ENCODE measurements around the gene DSE.

The DSE gene

DNA sequence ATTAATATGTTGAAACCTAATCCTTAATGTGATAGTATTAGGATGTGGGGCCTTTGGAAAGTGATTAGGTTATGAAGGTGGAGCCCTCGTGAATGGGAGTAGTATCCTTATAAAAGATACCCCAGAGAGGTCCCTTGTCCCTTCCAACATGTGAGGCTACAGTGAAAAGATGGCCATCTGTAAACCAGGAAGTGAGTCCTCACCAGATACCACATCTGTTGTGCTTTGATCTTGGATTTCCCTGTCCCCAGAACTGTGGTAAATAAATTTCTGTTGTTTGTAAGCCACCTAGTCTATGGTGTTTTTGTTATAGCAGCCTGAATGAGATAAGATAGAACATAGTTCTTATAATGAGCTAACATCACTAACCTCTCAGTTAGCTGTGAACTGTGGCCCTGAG, 73.8 kb downstream of the DSE start:
- DNase-seq (ENCODE audit: low spot score) (no peak), FAIRE-seq (no peak)

DNA sequence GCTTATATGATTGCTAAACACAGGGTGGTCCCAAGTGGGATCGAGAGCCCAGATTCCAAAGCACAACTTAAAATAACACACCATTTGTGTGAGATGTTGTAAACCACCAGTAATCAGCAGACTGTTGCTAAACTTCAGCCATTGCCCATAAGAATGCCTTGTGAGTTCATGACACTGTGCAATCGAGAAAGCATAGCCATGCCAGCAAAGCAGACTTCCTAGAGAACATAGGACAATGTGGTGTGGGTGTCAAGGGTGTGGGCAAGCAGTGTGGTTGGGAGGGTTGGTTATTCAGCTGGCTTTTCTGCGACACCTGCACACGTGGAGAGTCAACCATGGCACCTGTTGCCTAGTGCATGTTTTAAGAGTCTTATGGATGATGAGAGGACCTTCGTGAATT, 74.4 kb downstream of the DSE start:
- no peak for FAIRE-seq
- DNase-seq (ENCODE audit: low spot score), result no peak

DNA sequence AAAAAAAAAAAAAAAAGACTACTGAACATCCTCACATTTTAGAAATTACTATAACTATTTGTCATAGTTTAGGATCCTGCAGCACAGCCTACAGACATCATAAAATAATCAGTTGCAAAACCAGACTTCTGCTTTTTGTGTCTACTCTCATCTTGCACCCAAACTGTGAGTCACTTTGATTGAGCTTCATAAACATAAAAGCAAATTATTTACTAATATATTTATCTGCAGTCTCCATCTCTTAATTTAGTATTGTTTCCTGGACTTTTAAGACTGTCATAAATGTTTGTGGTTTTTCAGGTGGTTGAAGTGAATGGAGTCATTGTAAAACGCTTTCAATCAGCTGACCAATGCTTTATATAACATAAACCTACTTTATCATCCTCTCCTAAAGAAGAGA, 75.7 kb downstream of the DSE start:
- peak; percentile 63 for FAIRE-seq
- DNase-seq (ENCODE audit: low spot score), result peak; percentile 27

DNA sequence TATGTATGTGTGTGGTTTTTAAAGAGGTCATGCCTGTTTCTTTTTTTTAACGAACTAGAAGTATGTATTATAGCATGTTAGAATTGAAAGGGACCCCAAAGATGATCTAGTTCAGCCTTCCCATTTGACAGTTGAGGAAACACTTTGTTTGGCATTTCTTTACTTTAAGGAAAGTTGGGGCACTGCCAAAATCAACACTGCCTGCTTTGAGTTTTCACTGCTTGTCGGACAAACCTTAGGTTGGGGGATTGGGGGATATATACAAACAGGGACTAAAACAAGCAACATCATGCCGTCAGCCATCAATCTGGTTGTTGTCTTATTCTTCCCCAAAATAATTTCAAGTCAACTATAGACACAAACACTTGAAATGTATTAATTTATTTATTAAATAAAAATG, 76.3 kb downstream of the DSE start:
- no peak for FAIRE-seq

DNA sequence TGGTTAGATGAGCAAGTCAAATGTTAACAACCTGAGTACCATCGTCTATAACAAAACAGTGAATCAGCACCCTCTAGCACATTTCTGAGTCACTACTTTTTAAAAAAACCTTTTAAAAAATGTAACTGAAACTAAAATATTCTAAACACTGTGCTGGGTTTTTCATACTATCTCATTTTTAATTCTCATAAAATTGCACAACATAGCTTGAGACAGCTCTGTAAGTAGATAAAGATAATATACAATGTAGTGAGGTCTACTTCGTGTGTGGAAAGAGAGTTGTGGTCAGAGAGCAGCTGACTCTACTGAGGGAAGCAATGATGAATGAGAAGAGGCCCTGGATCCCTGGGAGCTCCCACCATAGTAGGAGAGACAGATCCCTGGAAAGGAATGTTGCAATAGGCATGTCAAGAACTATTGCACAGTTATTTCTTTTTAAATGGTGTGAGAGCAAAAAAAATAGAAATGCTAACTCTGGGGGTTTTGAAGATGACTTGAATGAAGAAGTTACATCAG, 76.8 kb downstream of the DSE start:
- DNase-seq (ENCODE audit: low spot score), result peak; percentile 51
- FAIRE-seq, result peak; percentile 79

More for the DNA sequence above, 76.3 kb downstream of the DSE start:
- no peak for DNase-seq (ENCODE audit: low spot score)

DNA sequence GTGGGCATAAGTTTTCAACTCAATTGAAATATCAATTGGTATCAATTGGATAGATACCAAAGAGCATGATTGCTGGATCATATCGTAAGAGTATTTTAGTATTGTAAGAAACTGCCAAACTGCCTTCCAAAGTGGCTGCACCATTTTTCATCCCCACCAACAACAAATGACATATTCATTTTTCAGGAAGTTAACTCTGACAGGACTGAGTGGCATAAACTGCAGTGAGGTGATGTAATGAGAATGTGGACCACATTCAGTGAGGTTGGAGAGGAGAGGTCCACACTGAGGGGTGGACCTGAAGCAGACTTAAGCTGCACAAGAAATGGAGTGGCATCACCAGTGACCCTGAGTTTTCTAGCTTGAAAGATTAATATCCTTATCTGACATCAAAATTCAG, 78.8 kb downstream of the DSE start:
- no peak for FAIRE-seq

DNA sequence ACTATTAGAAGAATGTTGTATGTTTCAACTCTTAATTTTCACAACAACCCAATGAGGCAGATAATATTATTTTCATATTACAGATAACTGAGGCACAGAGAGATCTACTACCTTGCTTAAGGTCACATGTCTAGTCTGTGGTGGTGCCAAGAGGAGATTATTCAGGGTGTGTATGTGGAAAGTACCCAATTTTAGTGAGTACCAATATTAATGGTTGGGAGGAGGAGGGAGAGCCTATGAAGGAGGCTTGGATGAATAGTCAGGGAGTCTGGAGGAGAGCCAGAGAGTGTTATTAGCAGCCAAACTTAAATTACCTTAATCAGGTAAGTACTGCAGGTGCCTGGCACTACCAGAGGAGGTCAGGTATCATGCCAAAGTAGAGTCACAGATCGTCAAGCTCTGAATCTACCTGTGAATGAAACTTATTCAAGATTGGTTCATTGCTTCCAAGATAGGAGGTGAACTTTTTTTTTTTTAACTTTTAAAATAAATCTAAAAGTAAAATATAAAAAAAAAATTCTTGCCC, 79.5 kb downstream of the DSE start:
- no peak for FAIRE-seq
- no peak for DNase-seq (ENCODE audit: low spot score)

More for the DNA sequence above, 78.8 kb downstream of the DSE start:
- no peak for DNase-seq (ENCODE audit: low spot score)

DNA sequence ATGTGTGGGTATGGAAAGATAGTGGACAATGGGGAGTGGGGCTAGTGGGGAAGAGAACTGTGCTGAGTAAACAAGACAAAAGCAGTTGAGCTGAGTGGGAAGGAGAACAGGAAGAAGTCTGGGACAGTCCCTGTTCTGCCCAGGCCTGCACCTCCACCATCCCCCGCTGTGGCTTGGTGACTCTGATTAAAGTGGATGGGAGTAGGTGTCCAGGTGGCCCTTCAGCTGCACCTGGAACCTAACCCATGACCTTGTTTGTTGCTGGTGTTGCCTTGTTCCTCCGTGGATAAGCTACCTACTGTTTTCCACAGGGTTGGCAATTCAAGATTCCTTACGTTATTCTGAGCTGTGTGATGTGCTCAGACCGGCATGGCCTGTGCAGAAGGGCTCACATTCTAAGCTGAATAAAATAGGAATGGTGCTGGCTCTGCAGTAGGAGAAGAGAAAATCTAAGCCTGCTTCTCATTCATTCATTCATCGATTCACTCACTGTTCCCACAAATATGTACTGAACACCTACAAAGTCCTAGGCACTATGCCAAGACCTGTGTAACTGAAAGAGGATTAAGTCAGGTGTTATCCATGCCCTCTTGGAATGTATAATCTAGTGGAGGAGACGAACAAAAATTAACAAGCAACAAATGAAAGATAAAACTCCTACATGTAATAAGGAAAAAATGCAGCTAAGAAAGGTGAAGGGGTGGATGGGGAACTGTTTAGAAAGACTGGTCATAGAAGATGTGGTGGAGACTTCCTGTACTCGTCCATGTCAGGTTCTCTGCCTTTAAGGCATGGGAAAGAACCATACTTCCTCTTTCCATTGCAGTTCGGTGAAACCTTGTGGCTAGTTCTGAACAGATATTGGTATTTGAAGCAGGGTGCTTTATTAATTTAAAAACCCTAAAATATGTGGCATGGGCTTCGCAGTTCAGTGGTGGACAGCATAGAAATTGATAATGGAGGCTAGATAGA, 80.3 kb downstream of the DSE start:
- FAIRE-seq (no peak), DNase-seq (ENCODE audit: low spot score) (no peak)

DNA sequence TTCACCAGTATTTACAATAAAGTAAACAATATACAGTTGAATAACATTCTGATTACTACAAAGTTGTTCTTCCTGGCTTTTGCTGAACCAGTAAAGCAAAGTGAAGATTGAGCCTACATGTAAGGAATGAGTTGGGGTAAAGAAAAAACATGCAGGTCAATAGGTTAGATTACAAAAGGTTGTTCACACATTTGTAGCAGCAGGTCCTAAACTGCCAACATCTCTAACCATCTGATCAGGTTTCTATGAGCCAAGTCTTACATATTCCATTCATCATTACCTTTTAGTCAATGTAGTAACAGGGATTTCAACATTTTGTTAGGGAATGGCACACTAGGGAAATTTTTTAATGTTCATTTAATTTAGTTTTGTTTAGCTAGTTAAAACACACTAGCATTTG, 81.2 kb downstream of the DSE start:
- no peak for DNase-seq (ENCODE audit: low spot score)

DNA sequence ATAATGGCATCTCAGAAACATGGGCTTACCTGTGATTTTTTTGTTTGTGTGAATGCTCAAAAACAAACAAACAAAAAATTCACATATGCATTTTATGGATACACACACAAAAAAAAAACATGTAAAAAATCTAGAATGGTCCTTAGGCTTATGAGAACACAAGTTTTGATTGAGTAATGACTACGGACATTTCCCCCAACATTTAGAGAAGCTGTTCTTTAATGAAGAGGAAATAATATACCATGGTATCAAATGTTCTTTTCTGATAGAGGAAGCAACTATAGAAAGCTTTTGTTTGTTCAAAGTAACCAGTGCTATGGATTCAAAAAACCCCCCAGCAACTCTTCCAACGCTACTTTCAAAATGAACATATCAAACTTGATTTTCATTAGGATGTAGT, 81.8 kb downstream of the DSE start:
- FAIRE-seq (no peak), DNase-seq (ENCODE audit: low spot score) (no peak)

More for the DNA sequence above, 81.2 kb downstream of the DSE start:
- FAIRE-seq, result no peak

DNA sequence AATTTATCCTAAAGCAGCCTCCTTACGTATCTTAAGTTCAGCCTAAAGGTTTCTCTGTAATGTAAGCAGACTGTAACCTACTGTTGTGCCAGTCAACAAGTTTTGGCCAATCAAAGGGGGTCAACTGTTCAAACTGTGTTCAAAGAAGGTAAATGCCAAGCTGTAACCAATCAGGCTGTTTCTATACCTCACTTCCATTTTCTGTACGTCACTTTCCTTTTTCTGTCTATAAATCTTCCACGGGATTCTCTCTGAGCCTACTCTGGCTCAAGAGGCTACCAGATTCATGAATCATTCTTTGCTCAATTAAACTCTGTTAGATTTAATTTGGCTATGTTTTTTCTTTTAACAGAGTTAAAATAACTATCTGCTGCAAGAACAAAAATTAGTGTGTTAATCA, 85.4 kb downstream of the DSE start:
- DNase-seq (ENCODE audit: low spot score) (no peak), FAIRE-seq (no peak)

DNA sequence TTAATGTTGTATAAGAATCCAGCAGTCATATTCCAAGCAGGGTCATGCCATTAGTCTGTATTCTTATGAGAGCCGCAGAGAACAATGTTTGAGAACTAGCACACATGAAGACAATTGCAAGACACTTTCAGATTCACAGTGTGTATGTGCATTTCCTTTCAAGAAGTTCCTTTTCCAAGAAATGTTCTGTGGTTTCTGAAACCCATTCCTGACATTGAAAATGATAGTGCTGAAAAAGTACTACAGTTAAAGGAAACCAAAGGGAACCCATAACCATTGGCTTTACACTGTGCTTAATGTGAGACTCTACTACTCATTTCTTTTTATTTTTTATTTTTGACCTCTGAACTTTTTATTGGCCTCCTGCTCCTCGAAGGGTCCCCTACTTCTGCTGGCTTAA, 86.2 kb downstream of the DSE start:
- DNase-seq (ENCODE audit: low spot score) (no peak), FAIRE-seq (no peak)

DNA sequence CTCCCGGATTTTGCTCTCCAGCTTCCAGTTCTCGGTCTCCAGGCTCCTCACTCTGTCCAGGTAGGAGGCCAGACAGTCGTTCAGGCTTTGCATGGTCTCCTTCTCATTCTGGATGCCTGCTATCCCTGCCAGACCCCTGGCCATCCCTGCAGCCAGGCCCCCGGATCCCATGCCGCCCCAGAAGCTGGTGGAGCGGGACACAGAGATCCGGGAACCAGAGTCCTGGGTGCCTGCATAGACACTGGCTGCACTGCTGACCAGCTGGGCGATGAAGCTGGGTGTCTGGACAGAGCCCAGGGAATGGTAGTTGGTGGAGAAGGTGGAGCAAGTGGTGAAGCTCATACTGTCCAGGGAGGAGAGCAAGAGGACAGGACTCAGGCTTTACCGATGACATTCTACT, 87.5 kb downstream of the DSE start:
- DNase-seq (ENCODE audit: low spot score) (no peak), FAIRE-seq (no peak)

DNA sequence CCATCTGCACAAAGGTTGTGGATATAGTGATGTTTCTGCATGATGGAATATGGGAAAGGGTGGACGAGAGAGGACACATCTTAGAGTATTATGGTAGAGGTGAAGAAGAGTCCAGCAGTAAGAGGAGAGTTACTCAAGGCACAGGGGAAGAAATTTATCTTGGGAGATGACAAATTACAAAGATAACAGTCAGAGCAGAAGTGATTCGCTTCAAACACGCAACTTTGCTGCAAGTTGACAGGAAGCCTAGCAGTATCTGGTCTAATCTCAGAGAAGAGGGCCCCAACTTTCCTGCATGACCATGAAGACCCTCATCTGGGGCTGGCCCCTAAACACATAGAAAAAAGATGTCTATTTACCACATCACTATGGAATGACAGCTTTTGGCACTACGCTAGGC, 89.2 kb downstream of the DSE start:
- DNase-seq (ENCODE audit: low spot score), result no peak
- no peak for FAIRE-seq

DNA sequence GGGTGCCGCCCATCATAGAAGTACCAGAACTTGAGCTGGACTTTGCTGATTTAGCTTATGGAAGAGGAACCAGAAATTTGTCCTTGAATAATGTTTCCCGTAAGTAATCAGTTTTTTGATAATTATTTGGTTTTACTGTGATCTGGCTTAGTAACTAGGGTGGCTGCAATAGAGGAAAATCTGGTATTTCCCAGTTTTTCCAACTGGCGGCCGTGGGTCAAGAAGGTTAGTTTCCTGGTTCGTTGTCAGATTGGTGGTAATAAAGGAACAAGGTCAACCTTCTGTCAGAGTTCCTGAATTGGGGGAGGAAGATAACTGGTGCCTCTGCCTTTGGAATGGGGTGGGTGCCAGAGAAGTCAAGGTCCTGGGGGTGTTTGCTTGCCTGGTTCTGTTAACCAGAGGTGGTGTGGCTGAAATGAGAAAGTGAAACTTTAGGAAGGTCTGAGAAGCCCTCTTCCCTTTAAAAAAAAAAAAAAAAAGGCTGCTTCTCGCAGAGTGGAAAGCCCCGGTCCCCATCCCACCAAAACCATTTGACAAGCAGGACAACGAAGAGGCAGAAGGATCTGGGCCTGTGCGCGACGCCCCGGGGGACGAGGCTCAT, 90.7 kb downstream of the DSE start, which contains the start of gene CALHM6:
CALHM6 (plus strand) TSS at position 45 of the 601 bp plus-strand sequence; CDS start at position 600, 555 bp downstream.
- FAIRE-seq, result no peak
- DNase-seq (ENCODE audit: low spot score), result no peak

DNA sequence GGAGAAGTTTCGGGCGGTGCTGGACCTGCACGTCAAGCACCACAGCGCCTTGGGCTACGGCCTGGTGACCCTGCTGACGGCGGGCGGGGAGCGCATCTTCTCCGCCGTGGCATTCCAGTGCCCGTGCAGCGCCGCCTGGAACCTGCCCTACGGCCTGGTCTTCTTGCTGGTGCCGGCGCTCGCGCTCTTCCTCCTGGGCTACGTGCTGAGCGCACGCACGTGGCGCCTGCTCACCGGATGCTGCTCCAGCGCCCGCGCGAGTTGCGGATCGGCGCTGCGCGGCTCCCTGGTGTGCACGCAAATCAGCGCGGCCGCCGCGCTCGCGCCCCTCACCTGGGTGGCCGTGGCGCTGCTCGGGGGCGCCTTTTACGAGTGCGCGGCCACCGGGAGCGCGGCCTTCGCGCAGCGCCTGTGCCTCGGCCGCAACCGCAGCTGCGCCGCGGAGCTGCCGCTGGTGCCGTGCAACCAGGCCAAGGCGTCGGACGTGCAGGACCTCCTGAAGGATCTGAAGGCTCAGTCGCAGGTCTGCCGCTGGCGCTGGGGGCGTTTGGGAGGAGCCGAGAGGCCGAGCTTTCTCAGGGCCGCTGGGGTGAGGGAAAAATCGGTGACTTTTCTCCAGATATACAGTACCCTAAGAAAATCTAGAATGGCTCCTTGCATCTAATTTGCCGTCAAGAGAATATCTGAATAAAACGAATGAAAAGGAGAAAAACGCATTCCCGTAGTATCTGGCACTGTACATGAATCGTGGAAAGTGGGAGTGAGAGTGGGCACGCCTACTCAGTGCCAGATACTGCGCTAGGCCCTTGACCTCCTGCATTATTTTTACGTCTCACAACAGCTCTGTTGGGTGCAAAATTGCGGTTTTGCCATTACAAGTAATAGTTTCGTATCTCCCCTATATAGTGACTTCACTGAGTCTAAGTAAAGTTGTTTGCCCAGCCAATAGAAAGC, 91.5 kb downstream of the DSE start:
- FAIRE-seq (no peak), DNase-seq (ENCODE audit: low spot score) (no peak)

DNA sequence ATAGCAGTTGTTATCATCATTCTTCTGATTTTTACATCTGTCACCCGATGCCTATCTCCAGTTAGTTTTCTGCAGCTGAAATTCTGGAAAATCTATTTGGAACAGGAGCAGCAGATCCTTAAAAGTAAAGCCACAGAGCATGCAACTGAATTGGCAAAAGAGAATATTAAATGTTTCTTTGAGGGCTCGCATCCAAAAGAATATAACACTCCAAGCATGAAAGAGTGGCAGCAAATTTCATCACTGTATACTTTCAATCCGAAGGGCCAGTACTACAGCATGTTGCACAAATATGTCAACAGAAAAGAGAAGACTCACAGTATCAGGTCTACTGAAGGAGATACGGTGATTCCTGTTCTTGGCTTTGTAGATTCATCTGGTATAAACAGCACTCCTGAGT, 92.6 kb downstream of the DSE start:
- FAIRE-seq (no peak), DNase-seq (ENCODE audit: low spot score) (no peak)

DNA sequence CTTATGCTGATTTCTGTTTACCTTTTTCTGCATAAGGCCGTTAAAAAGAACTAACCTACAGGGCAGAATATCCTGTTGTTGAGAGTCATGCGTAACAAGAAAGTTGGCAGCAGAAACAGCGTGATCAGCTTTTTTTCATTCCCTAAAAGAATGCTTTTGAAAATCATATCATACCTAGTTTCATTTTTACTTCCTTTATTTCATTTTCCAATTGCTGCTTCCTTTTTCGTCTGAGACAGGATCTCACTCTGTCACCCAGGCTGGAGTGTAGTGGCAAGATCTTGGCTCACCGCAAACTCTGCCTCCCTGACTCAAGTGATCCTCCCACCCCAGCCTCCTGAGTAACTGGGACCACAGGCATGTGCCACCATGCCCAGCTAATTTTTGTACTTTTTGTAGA, 94.5 kb downstream of the DSE start:
- FAIRE-seq, result no peak
- no peak for DNase-seq (ENCODE audit: low spot score)

DNA sequence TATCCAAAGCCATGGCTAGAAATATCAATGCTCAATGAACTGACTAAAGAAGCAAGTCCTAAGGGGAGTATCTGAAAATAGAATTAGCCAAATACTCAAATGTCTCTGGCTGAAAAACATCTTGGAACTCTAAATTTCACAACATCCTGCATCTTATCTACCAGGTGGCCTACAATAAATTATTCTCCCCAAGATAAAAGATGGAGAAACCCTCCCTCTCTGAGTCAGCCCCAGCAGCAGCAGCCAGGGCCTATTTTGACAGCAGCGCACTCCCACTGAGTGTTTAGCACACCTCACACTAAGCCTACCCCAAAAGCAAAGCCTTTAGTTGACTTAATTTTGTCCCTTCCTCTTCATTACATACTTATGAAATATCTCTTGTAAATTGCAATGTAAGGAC, 96.3 kb downstream of the DSE start:
- no peak for DNase-seq (ENCODE audit: low spot score)
- FAIRE-seq, result no peak

DNA sequence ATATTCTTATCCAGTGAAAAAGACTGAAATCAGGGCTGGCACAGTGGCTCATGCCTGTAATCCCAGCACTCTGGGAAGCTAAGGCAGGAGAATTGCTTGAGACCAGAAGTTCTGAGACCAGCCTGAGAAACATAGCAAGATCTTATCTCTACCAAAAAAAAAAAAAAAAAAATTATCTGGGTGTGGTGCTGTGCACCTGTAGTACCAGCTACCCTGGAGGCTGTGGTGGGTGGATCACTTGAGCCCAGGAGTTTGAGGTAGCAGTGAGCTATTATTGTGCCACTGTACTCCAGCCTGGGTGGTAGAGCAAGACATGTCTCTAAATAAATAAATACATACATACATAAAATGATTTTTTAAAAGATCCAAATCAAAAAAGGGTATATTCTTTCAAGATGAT, 96.8 kb downstream of the DSE start:
- DNase-seq (ENCODE audit: low spot score), result no peak
- no peak for FAIRE-seq

DNA sequence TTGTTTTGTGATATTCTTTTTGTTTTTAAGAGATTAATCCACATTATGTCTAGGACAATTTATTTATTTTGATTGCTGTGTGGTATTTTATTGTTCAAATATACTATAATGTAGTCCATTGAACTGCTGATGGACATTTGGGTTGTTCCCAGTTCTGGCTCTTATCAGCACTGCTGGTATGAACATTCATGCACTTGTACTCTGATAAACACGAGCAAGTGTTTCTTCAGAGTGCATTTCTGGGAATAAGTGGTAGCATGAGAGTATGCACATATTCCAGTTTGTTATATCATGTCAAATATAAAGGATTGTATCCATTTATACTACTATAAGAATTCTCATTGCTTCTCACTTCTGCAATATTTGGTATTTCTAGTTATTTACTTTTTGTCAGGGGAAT, 97.5 kb downstream of the DSE start:
- FAIRE-seq (no peak), DNase-seq (ENCODE audit: low spot score) (no peak)
